ENCODE measurements around the gene HNRNPH2.

HNRNPH2 gene

GRCh38 chrX:101407748-101408531 lies at the start of gene HNRNPH2, which contains the start of gene GLA:
HNRNPH2 (plus strand) TSS chrX:101408222; CDS start chrX:101411989, 3,767 bp downstream.
GLA (minus strand) TSS chrX:101407925; CDS start chrX:101407903, 22 bp downstream.
- FAIRE-seq: peak; percentile 100

GRCh38 chrX:101359966-101360365 lies 48.1 kb upstream of the HNRNPH2 start:
- no peak for FAIRE-seq

GRCh38 chrX:101360390-101360789 lies 47.6 kb upstream of the HNRNPH2 start:
- FAIRE-seq: no peak

GRCh38 chrX:101362116-101362515 lies 45.9 kb upstream of the HNRNPH2 start:
- FAIRE-seq: no peak

GRCh38 chrX:101362757-101363156 lies 45.3 kb upstream of the HNRNPH2 start:
- FAIRE-seq: no peak

- FAIRE-seq: no peak
Observed at GRCh38 chrX:101365301-101365795, 42.7 kb upstream of the HNRNPH2 start.

- FAIRE-seq: no peak
Observed at GRCh38 chrX:101368800-101369199, 39.2 kb upstream of the HNRNPH2 start.

- FAIRE-seq: no peak
Observed at GRCh38 chrX:101369687-101370086, 38.3 kb upstream of the HNRNPH2 start.

- no peak for FAIRE-seq
Observed at GRCh38 chrX:101370888-101371504, 37.0 kb upstream of the HNRNPH2 start.

GRCh38 chrX:101377547-101377946 lies 30.5 kb upstream of the HNRNPH2 start:
- FAIRE-seq: no peak

- FAIRE-seq: no peak
Observed at GRCh38 chrX:101383679-101384205, 24.3 kb upstream of the HNRNPH2 start.

- no peak for FAIRE-seq
Observed at GRCh38 chrX:101385026-101385684, 22.9 kb upstream of the HNRNPH2 start.

GRCh38 chrX:101385795-101386541 lies 22.1 kb upstream of the HNRNPH2 start, which contains the start of gene BTK:
BTK (minus strand) TSS chrX:101386191; CDS start chrX:101375284, 10,907 bp downstream.
- no peak for FAIRE-seq

- no peak for FAIRE-seq
Observed at GRCh38 chrX:101386542-101386885, 21.5 kb upstream of the HNRNPH2 start.

GRCh38 chrX:101388604-101389003 lies 19.4 kb upstream of the HNRNPH2 start:
- no peak for FAIRE-seq

- no peak for FAIRE-seq
Observed at GRCh38 chrX:101390664-101391525, 17.1 kb upstream of the HNRNPH2 start, which contains the start of gene RPL36A. RPL36A (plus strand) TSS chrX:101391011; CDS start chrX:101391044, 33 bp downstream.

- FAIRE-seq: no peak
Observed at GRCh38 chrX:101391831-101392230, 16.2 kb upstream of the HNRNPH2 start.

GRCh38 chrX:101393530-101394305 lies 14.3 kb upstream of the HNRNPH2 start:
- FAIRE-seq: no peak

GRCh38 chrX:101394372-101394771 lies 13.7 kb upstream of the HNRNPH2 start:
- FAIRE-seq: no peak

- no peak for FAIRE-seq
Observed at GRCh38 chrX:101395789-101396188, 12.2 kb upstream of the HNRNPH2 start.

- no peak for FAIRE-seq
Observed at GRCh38 chrX:101397779-101398178, 10.2 kb upstream of the HNRNPH2 start.
